ENCODE measurements around the gene LTBP1. TPM values are rescaled to one million over a fixed set of nuclear protein-coding genes. Genes with fewer than 3 reads are reported as not detected.

Gene LTBP1
- total RNA-seq, 2 experiments from 2014 or later, result 61.1 to 82.6 TPM

- peak; percentile 63 for DNase-seq (ENCODE audit: low spot score)
- Histone ChIP-seq H3K4me1 (ENCODE audit: insufficient read depth, low read length, poor library complexity, severe bottlenecking) (no peaks in the 10 kb centered on the region), H3K4me2 (ENCODE audit: low read length) (no peak overlapping the region), H3K79me2 (ENCODE audit: insufficient read depth, low read depth, low read length) (no peaks in the 10 kb centered on the region), H3K9me2 (ENCODE audit: insufficient read depth, low read length) (no peaks in the 10 kb centered on the region), H4K20me1 (ENCODE audit: insufficient read depth, low read length) (no peaks in the 10 kb centered on the region), H2AFZ (ENCODE audit: low read length) (no peak overlapping the region), H3K36me3 (ENCODE audit: insufficient read depth, low read length) (peaks cover 36% of the 10 kb centered on the region; the same call in 1 of the 2 replicates), H3K9me3 (ENCODE audit: low read length) (no peaks in the 10 kb centered on the region), H3K27ac (ENCODE audit: low read depth, low read length, poor library complexity, severe bottlenecking) (no peak overlapping the region), H3K4me3 (ENCODE audit: low read depth, low read length, poor library complexity, severe bottlenecking) (no peak overlapping the region)
- CTCF ChIA-PET (ENCODE audit: unreplicated experiment), result interaction anchor here (0.6 kb wide), 1 partner anchor 379 kb away, joined by 4 read pairs; no protein-coding TSS in a partner anchor
- intact Hi-C loops (cut with micrococcal nuclease; ENCODE audit: unreplicated experiment), result loop anchor here (1.0 to 10.0 kb wide), 4 partner anchors 336 to 818 kb away; partner anchors contain the start of gene LTBP1
- POLR2A ChIA-PET, result interaction anchor here (0.7 to 1.3 kb wide), 2 partner anchors 297 to 602 kb away, joined by 3 read pairs; no protein-coding TSS in a partner anchor
- TF ChIP-seq CTCF (conservative IDR thresholded peaks at IDR 0.05; ENCODE audit: low read length) (peak; percentile 96), EZH2phosphoT487 (IDR thresholded peaks at IDR 0.05; ENCODE audit: borderline replicate concordance, low read depth, low read length) (no peak)
- BruUV-seq (replicated peaks), result no TSS peak
These were observed 426.3 kb downstream of the LTBP1 start for GRCh38 chr2:33372940-33373553.

GRCh38 chr2:33373986-33374385, 427.2 kb downstream of the LTBP1 start:
- Histone ChIP-seq H3K4me3 (ENCODE audit: low read depth, low read length, poor library complexity, severe bottlenecking) (no peak overlapping the region), H3K36me3 (ENCODE audit: insufficient read depth, low read length) (peaks cover 30% of the 10 kb centered on the region; the same call in 1 of the 2 replicates), H2AFZ (ENCODE audit: low read length) (no peak overlapping the region), H3K9me2 (ENCODE audit: insufficient read depth, low read length) (no peaks in the 10 kb centered on the region), H3K9me3 (ENCODE audit: low read length) (no peaks in the 10 kb centered on the region), H4K20me1 (ENCODE audit: insufficient read depth, low read length) (no peaks in the 10 kb centered on the region), H3K79me2 (ENCODE audit: insufficient read depth, low read depth, low read length) (no peaks in the 10 kb centered on the region), H3K4me2 (ENCODE audit: low read length) (no peak overlapping the region), H3K27ac (ENCODE audit: low read depth, low read length, poor library complexity, severe bottlenecking) (no peak overlapping the region), H3K4me1 (ENCODE audit: insufficient read depth, low read length, poor library complexity, severe bottlenecking) (no peaks in the 10 kb centered on the region)
- intact Hi-C loops (cut with micrococcal nuclease; ENCODE audit: unreplicated experiment), result loop anchor here (1.0 to 10.0 kb wide), 4 partner anchors 337 to 819 kb away; partner anchors contain the start of gene LTBP1
- no peak for DNase-seq (ENCODE audit: low spot score)
- CTCF ChIA-PET (ENCODE audit: unreplicated experiment), result no interaction called here
- POLR2A ChIA-PET, result no interaction called here
- no TSS peak for BruUV-seq (replicated peaks)
- TF ChIP-seq CTCF (conservative IDR thresholded peaks at IDR 0.05; ENCODE audit: low read length) (no peak), EZH2phosphoT487 (IDR thresholded peaks at IDR 0.05; ENCODE audit: borderline replicate concordance, low read depth, low read length) (no peak)

GRCh38 chr2:33375054-33375453, 428.3 kb downstream of the LTBP1 start:
- intact Hi-C loops (cut with micrococcal nuclease; ENCODE audit: unreplicated experiment), result loop anchor here (10.0 kb wide), 1 partner anchor 820 kb away; no protein-coding TSS in a partner anchor
- no TSS peak for BruUV-seq (replicated peaks)
- TF ChIP-seq EZH2phosphoT487 (IDR thresholded peaks at IDR 0.05; ENCODE audit: borderline replicate concordance, low read depth, low read length), result no peak
- TF ChIP-seq CTCF (conservative IDR thresholded peaks at IDR 0.05; ENCODE audit: low read length), result no peak
- H3K4me2 ChIP-seq (ENCODE audit: low read length), result no peak overlapping the region
- H2AFZ ChIP-seq (ENCODE audit: low read length), result no peak overlapping the region
- H3K9me3 ChIP-seq (ENCODE audit: low read length), result no peaks in the 10 kb centered on the region
- no peaks in the 10 kb centered on the region for H3K9me2 ChIP-seq (ENCODE audit: insufficient read depth, low read length)
- no peaks in the 10 kb centered on the region for H3K79me2 ChIP-seq (ENCODE audit: insufficient read depth, low read depth, low read length)
- H3K4me3 ChIP-seq (ENCODE audit: low read depth, low read length, poor library complexity, severe bottlenecking), result no peak overlapping the region
- no peaks in the 10 kb centered on the region for H4K20me1 ChIP-seq (ENCODE audit: insufficient read depth, low read length)
- no peak for DNase-seq (ENCODE audit: low spot score)
- H3K4me1 ChIP-seq (ENCODE audit: insufficient read depth, low read length, poor library complexity, severe bottlenecking), result no peaks in the 10 kb centered on the region
- CTCF ChIA-PET (ENCODE audit: unreplicated experiment), result no interaction called here
- POLR2A ChIA-PET, result interaction anchor here (1.4 kb wide), 1 partner anchor 13 kb away, joined by 3 read pairs; no protein-coding TSS in a partner anchor
- H3K36me3 ChIP-seq (ENCODE audit: insufficient read depth, low read length), result peaks cover 22% of the 10 kb centered on the region; the same call in 1 of the 2 replicates
- H3K27ac ChIP-seq (ENCODE audit: low read depth, low read length, poor library complexity, severe bottlenecking), result no peak overlapping the region
